Measurements from ENCODE around the gene BFSP2.

- TF ChIP-seq, protein P1, sequence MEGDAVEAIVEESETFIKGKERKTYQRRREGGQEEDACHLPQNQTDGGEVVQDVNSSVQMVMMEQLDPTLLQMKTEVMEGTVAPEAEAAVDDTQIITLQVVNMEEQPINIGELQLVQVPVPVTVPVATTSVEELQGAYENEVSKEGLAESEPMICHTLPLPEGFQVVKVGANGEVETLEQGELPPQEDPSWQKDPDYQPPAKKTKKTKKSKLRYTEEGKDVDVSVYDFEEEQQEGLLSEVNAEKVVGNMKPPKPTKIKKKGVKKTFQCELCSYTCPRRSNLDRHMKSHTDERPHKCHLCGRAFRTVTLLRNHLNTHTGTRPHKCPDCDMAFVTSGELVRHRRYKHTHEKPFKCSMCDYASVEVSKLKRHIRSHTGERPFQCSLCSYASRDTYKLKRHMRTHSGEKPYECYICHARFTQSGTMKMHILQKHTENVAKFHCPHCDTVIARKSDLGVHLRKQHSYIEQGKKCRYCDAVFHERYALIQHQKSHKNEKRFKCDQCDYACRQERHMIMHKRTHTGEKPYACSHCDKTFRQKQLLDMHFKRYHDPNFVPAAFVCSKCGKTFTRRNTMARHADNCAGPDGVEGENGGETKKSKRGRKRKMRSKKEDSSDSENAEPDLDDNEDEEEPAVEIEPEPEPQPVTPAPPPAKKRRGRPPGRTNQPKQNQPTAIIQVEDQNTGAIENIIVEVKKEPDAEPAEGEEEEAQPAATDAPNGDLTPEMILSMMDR (IDR thresholded peaks at IDR 0.05), result no peak
- TF ChIP-seq POLR2A (IDR thresholded peaks at IDR 0.05), result no peak
Measured at GRCh38 chr3:133460809-133461208, 61.0 kb downstream of the BFSP2 start.
